Suprapubic skin (tissue), 3 donors: ENCODE measurements around the gene STARD9.

Source experiments
- EP300 ChIP-seq: sonication (generic); formaldehyde crosslinking; IDR thresholded peaks from one replicate; pipeline ENCODE4 v1.6.1; 2017; ENCODE audit warnings: antibody characterized with exemption
- POLR2A ChIP-seq, 2 donors: fragments of 450-650 bp; IDR thresholded peaks; one replicate each; pipeline ENCODE4 v1.6.1; 2017; ENCODE audit warnings: antibody characterized with exemption in 2 of 2, mild to moderate bottlenecking in 2 of 2, moderate library complexity in 2 of 2
- TF ChIP-seq, protein P1 (sequence below), 2 donors: fragments of 200-600 bp in 1 of 2; fragments of 450-650 bp in 1 of 2; sonication (generic) in 1 of 2; IDR thresholded peaks; one replicate each; pipeline ENCODE4 v1.5.1; 2016 to 2019; ENCODE audit warnings: antibody characterized with exemption in 2 of 2, mild to moderate bottlenecking in 1 of 2, moderate library complexity in 1 of 2

DNA sequence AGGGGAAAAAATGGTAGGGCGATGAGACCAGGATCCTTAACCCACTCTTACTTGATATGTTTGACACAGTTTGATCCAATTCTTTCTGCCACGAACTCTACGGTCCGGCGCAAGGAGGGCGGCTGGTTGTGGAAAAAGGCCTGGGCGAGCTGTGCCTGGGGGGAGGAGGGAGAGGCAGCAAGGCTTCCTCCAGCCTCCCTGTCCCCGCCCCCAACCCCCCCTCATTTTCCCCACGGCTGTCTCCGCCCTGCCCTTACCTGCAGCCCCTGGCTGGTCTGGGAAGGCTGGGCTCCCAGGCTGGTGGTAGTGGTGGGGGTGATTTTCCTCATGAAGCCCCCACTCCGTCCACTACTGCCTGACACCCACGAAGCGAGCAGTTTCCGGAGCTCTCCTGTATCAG lies 153.6 kb downstream of the STARD9 start:
- TF ChIP-seq, protein P1, sequence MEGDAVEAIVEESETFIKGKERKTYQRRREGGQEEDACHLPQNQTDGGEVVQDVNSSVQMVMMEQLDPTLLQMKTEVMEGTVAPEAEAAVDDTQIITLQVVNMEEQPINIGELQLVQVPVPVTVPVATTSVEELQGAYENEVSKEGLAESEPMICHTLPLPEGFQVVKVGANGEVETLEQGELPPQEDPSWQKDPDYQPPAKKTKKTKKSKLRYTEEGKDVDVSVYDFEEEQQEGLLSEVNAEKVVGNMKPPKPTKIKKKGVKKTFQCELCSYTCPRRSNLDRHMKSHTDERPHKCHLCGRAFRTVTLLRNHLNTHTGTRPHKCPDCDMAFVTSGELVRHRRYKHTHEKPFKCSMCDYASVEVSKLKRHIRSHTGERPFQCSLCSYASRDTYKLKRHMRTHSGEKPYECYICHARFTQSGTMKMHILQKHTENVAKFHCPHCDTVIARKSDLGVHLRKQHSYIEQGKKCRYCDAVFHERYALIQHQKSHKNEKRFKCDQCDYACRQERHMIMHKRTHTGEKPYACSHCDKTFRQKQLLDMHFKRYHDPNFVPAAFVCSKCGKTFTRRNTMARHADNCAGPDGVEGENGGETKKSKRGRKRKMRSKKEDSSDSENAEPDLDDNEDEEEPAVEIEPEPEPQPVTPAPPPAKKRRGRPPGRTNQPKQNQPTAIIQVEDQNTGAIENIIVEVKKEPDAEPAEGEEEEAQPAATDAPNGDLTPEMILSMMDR (IDR thresholded peaks at IDR 0.05), result no peak
- no peak for TF ChIP-seq POLR2A (IDR thresholded peaks at IDR 0.05)
- no peak for TF ChIP-seq EP300
